ENCODE results near the gene POTEF. TPM values are rescaled to one million over a fixed set of nuclear protein-coding genes. Genes with fewer than 3 reads are reported as not detected.
"Not testable (repeated sequence)": the region's sequence is repeated elsewhere in the genome, so short reads cannot be mapped to it uniquely, and the experiment has no call there.

The POTEF gene
- under 1 TPM in 3 of 4 donors, not detected in 1; 0.06 to 0.07 (median 0.06) TPM for polyA plus RNA-seq (ENCODE audit: insufficient read length in 4 of 4)

DNA sequence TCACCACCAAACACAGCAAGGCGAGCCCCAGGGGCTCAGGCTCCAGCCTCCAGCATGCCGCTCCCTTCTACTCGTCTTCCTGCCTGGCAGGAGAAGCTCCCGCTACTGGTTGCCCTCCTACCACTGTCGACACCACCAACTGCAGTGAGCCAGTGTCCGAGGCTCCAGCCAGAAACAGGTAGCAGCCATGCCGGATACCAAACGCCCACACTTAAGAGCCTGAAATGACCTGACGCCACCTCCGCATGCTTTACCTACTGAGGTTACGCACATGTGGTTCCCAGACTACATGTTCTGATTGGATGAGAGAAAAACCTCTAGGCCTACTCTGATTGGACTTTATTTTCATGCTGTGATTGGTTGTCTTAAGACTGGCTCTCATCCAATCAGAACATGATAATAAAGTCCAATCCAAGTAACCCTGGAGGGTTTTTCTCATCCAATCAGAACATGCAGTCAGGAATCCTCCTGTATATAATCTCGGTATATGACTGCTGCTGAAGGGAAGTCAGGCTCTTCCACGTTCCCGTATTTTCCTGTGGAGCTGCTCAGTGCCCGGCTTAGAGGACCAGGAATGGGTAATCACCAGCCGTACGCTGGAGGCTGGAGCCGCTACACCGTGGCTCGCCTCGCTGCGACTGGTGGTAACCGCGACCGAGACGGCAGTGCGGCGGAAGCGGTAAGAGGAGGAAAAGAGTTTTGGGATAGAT lies at the start of gene POTEF:
Gene POTEF, minus strand, starts transcription at position 103 of the 710 bp plus-strand sequence. CDS start 8,707 bp downstream, outside the sequence.
- DNase-seq (ENCODE audit: low read depth in 4 of 4, low spot score in 3 of 4), result not testable (repeated sequence)

DNA sequence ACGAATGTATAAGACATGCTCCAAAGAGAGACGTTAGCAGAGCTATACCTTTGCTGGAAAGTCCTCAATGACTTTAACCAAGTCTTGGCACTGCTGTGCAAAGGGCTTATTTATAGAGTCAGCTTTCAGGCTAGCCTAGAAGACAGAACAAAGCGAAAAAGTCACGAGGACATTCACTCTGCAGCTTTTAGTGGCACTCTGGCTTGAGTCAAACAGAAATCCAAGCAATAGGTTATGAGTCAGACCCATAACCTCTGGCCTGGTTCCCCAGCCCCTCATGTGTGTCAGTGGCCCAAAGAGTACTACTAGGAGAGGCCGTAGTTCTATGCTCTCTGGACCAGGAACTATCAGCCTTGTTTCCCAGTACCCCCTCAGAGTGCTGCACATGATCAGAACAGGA lies 45.8 kb upstream of the POTEF start:
- DNase-seq (ENCODE audit: low read depth in 4 of 4, low spot score in 3 of 4), result not testable (repeated sequence)

DNA sequence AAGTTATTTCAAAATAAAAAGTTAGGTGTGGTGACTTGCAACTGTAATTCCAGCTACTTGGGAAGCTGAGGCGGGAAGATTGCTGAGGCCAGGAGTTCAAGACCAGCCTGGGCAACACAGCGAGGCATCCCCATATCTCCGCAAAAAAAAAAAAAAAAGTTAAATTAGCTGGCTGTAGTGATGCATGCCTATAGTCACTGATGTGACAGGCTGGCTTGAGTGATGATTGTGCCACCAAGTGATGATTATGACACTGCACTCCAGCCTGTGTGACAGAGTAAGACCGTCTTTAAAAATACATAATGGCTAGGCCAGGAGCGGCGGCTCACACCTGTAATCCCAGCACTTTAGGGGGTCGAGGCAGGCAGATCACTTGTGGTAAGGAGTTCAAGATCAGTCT lies 40.9 kb upstream of the POTEF start:
- no peak for DNase-seq (ENCODE audit: low read depth in 4 of 4, low spot score in 3 of 4)

DNA sequence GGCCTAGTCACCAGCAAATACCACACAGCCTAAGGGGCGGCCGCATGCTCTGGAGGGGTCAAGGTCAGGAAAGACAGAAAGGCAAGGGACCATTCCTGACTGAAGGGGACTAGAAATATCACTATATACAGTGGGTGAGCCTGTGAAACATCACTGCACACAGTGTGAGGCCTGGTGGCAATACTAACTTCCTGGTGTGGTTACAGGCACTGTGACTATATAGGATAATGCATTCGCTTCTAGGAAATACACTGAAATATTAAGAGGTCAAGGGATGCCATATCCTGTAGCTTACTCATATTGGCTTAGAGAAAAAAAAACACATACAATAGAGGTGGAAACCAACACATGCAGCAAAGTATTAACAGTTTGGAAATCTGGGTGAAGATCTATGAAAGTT lies 40.1 kb upstream of the POTEF start:
- DNase-seq (ENCODE audit: low read depth in 4 of 4, low spot score in 3 of 4), result not testable (repeated sequence)

DNA sequence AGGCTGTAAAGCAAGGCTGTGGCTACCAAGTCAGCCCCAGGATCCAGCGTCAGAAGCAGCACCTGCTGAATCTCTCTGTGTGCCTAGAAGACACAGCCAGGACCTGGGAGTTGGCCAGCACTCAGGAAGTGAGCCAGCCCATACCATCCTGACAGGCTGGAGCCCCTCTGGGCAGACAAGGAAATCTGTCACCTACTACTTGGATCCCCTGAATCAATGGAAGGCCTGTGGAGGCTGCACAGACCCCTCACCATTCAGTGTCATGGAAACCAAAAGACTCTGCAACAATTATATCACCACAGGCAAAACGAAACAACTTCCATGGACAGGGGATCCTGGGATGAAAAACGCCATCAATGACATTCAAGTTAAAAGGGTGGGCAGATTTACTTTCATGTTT lies 37.6 kb upstream of the POTEF start:
- DNase-seq (ENCODE audit: low read depth in 4 of 4, low spot score in 3 of 4), result not testable (repeated sequence)

DNA sequence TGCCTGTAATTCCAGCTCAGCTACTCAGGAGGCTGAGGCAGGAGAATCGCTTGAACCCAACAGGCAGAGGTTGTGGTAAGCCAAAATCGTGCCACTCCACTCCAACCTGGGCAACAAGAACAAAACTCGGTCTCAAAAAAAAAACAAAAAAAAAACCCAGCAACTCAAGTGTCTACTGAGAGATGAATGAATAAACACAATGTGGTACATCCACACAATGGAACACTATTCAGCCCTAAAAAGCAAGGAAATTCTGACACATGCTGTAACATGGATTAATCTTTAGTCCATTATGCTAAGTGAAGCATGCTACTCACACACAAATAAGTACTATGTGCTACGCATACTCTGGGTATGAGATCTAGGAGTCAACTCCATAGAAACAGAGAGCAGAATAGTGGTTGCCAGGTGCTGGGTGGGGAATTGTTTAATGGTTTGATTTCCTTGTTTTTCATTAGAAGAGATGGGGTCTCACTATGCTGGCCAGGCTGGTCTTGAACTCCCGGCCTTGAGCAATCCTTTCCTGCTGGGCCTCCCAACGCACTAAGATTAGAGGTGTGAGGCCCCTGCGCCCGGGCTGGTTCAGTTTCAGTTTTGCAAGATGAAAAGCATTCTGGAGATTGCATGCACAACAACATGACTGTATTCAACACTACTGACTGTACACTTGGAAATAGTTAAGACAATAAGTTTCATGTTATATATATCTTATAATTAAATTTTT lies 36.4 kb upstream of the POTEF start:
- no peak for DNase-seq (ENCODE audit: low read depth in 4 of 4, low spot score in 3 of 4)

DNA sequence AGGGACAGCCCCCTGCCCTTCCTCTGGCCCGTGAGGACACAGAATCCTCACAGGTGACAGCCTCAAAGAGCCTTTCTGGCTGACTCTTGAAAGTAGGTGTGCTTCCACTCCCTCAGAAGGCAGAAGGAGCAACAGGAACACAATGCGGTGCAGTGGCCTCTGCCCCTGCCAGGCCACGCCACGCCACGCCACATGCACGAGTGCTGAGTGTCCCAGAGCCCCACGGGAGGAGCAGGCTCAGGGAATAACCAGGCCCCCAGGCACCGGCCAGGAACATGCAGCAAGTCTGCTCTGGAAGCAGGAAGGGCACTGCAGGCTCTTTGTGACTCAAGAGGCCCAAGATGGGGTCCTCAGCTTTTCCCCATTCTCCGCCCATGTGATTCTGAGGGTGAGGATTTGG lies 33.9 kb upstream of the POTEF start:
- no peak for DNase-seq (ENCODE audit: low read depth in 4 of 4, low spot score in 3 of 4)

DNA sequence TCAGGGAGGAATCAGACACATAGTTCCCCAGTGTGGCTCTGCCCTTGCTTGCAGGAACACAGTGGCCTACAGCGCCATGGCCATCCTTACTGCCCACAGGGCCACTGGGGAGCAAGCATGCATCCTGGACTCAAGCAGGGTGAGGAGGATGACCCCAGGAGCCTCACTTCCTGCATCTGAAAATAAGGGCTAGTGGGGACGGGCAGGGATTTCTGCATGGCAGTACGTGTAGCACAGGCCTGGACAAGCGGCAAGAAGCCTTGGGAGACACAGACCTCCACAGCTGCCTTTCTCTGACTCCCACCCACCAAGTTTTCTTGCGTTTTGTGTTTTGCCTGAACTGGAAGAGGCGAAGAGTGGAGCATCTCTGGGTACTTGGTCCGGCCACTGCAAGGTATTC lies 33.5 kb upstream of the POTEF start:
- not testable (repeated sequence) for DNase-seq (ENCODE audit: low read depth in 4 of 4, low spot score in 3 of 4)

DNA sequence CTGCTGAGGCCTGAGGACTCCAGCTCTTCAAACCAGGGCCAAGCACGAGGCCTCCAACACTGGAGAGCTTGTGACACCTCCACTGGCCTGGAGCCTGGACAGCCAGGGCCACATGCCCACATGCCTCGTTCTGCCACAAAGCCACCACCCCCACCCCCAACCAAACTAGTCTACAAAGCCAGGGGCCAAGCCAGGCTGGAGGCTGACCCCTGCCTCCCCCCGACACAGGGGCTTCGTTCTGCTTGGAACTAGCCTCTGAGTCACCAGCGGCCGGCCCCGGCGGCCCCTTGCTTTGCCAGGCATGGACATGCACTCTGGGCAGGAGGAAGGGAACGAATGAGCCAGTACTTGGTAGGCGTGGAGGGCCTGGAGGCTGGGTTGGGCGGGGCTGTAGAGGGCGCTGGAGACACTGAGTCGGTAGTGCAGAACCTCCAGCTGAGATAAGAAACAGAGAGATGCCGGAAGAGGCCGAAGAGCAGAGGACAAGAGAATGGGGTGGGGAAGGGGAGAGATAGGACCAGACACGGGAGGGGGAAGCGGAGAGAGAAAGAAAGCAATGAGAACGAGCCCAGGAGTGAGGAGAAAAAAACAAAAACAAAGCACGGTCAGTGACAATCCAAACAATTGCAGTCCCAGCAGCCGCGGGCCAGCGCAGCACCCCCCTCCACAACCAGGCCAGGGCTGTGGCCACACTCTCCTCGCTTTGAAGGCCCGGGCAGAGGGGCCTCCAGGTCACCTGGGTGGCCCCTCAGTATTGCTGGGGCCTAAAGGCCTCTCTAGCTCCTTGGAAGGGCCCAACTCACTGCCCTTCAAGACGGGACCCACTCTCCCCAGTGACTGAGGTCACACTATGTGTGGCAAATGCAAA lies 32.0 kb upstream of the POTEF start:
- not testable (repeated sequence) for DNase-seq (ENCODE audit: low read depth in 4 of 4, low spot score in 3 of 4)

DNA sequence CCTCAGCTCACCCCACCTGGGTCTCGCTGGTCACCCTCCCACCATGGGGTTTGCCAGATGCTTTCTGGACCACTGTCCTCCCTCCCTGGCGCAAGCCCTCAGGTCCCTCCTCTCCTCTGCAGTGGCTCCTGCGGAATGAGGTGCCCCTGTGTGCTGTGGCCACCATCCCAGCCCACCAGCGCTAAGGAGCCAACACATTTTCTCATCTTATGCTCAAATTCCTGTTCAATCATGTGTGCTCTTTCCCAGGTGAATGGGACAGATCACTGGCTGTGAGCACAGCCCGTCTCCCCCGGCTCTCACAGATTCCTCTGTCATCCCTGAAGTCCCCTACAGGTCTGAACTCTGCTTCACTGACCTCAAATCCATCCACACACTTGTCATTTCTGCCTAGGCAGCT lies 31.1 kb upstream of the POTEF start:
- DNase-seq (ENCODE audit: low read depth in 4 of 4, low spot score in 3 of 4), result no peak

DNA sequence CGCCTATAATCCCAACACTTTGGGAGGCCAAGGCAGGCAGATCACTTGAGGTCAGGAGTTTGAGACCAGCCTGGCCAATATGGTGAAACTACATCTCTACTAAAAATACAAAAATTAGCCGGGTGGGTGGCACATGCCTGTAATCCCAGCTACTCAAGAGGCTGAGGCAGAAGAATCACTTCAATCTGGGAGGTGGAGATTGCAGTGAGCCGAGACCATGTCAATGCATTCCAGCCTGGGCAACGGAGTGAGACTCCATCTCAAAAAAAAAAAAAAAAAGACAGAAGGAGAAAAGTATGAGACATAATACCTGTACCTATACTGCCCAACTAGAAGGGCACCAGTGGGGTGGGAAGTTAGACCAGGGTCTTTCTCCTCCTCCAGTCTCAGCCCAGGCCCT lies 30.4 kb upstream of the POTEF start:
- DNase-seq (ENCODE audit: low read depth in 4 of 4, low spot score in 3 of 4), result not testable (repeated sequence)

DNA sequence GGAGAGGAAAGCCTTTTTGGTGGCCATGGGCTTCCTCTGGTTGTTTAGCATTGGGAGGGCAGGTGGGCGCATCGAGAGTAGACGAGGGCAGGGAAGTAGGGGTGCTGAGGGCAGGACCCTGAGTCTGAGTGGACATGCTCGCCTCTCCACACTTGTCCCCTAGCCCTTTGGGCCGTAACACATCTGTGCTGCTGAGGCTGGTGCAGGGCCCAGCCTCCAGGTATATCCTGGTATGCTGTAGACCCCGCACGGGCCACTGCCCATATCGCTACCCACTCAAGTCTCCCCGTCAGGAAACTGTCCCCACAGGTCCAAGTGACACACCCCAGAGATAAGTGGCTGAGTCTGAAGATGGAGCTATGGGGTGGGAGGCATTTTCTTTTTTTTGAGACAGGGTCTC lies 29.6 kb upstream of the POTEF start:
- DNase-seq (ENCODE audit: low read depth in 4 of 4, low spot score in 3 of 4), result no peak

DNA sequence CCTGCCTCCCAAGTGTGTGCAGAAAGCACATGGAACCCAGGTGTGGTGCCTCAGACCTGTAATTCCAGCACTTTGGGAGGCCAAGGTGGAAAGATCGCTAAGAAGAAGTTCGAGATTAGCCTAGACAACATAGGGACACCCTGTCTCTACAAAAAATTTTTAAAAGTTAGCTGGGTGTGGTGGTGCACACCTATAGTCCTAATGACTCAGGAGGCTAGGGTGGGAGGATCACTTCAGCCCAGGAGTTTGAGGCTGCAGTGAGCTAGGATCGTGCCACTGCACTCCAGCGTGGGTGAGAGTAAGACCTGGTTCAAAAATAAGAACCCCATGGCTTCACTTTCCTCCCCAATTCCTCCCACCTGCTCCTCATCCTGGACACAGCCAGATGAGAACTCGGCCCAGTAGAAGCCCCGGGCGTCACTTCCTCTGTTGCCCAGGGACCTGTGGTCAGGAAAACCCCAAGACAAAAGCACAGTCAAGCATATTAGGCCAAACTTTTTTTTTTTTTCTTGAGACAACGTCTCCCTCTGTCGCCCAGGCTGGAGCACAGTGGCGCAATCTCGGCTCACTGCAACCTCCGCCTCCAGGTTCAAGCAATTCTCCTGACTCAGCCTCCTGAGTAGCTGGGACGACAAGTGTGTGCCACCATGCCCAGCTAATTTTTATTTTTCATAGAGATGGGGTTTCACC lies 28.9 kb upstream of the POTEF start:
- DNase-seq (ENCODE audit: low read depth in 4 of 4, low spot score in 3 of 4), result not testable (repeated sequence)

DNA sequence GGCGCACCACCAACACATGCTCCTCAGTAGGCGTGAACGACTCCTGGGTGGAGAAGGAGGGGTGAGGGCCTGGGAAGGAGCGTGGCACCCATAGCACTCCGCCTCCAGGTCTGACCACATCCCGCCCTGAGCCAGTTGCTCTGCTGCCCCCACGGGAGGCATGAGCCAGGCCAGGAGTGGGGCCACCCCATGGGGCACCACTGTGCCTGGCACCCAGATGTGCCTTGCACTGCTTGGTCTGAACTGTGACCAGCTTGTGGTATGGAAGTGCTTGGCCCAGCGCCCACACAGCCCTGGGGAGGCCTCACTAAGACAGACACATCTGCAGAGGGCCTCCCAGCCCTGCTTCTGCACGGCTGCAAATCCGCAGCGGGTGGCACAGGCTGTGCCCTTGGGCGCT lies 28.3 kb upstream of the POTEF start:
- not testable (repeated sequence) for DNase-seq (ENCODE audit: low read depth in 4 of 4, low spot score in 3 of 4)

DNA sequence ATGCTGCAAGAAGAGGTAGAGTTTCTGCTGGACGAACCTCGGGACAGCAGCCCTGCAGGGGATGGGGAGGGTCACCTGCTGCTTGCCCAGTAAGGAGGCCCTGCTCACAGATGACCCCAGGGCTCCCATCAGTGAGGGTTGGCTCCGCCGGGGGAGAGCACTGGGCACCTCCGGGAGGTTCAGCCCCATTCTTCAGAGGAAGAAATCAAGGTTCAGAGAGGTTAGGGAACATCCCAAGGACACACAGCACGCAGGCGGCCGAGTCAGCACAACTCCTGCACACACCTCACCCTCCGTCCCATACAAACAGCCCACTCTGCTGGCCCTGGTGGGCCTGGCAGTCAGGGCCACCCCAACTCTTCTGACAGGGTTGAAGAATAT lies 27.6 kb upstream of the POTEF start:
- DNase-seq (ENCODE audit: low read depth in 4 of 4, low spot score in 3 of 4), result no peak

DNA sequence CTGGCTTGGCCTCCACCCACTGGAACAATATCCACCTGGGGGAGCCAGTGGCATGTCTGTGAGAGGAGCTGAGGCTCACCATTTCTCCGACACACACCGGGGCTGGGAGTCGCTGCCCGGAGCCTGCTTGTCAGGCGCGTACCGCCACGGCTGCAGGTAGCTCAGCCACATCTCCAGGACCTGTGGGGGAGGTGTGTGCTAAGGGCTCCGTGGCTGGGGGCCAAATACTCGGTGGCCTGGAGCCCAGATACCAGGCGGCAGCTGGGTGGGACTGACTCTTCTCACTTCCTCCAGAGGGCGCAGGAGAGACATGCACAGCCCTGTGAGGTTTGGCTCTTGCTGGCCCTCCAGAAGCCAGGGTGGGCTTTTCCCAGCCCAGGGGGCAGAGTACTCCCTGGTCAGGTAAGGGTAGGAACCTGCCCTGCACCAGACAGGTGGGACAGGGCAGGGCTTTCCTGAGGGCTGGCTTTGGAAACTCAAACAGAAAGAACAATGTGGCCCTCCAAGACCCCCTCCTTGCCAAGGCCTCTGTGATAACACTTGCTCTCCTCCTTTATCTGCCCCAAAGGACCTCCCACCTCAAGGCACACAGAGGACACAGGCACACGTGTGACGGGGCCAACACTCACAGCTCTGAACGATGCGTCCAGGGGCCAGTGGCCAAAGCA lies 27.1 kb upstream of the POTEF start:
- not testable (repeated sequence) for DNase-seq (ENCODE audit: low read depth in 4 of 4, low spot score in 3 of 4)

DNA sequence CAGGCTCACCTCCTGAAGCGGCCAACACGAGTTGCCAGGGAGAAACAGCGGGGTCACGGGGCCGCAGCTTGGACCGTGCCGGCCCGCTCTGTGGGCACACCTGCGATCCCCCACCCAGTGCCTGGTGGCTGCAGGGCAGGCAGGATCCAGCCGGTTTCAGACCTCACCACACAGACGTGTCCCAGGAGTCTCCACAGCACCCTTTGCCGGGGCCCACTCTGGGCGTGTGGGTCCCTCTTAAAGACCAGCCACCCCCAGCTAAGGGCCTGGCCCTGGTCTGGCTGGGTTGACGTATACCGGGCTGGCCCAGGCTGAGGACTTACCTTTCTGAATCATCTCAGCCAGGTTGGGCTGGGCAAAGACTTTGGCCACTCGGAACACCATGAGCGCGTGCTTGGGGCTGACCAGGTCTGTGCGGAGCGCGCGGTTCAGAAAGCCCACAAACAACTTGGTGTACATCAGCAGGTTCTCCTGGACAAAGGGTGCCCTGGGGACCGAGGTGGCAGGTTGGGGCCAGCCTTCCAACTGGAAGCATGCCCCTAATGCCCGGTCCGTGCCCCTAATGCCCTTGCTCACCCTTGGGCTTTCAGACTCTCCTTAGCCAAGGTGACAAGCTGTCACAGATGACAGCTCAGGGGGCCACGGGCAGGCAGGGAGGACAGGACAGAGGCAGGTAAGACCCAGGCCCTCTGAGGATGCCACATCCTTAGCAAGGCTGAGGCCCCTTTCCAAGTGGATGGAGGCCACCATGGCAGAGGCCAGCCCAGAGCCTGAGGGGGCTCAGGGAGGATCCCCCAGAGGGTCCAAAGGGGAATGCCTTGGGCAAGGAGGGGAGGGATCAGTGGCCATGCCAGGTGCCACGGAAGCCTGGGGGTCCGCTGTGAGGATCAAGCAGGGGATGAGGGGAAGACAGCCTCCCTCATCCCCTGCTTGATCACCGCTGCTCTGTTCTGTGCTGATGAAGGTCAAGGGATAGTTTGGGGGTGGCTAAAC lies 26.0 kb upstream of the POTEF start:
- DNase-seq (ENCODE audit: low read depth in 4 of 4, low spot score in 3 of 4), result no peak

DNA sequence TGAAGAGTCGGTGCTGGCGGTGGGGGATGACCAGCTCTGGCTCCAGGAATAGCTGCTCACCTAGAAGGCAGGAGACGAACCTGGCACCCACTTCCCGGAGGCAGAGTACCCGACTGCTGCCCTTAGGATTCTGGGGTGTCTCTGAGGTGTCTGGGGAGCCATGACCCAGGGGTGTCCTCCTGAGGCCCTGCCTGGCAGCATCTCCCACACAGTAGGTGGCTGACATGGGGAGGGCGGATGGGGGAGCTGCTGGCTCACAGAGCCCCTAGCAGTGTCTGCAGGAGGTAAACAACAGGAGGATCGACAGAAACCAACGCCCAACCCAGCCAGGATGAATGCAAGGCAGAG lies 25.4 kb upstream of the POTEF start:
- DNase-seq (ENCODE audit: low read depth in 4 of 4, low spot score in 3 of 4), result not testable (repeated sequence)

Data from left renal pelvis (tissue), 4 donors.